ENCODE results near the gene CTBP1.

- TF ChIP-seq POLR2AphosphoS5 (IDR thresholded peaks at IDR 0.05; ENCODE audit: low read depth, low read length) (no peak), POLR2A (IDR thresholded peaks at IDR 0.05; ENCODE audit: low read depth, low read length) (no peak)
Observed at GRCh38 chr4:1202526-1203011, 46.4 kb downstream of the CTBP1 start.

All from GM12892 (cell line).